Measurements from ENCODE around the gene TBX21.
A peak's percentile ranks its signal among the peaks of the same experiment; 100 is the strongest.

The TBX21 gene

GRCh38 chr17:47694581-47695428, 38.2 kb upstream of the TBX21 start:
- TF ChIP-seq CTCF (IDR thresholded peaks at IDR 0.05; ENCODE audit: low read length): no peak
- peak; percentile 19 for TF ChIP-seq EZH2 (optimal IDR thresholded peaks at IDR 0.05; ENCODE audit: low read depth, low read length)
- Histone ChIP-seq H3F3A (ENCODE audit: insufficient read depth, low read length) (no peaks in the 10 kb centered on the region), H3K9me2 (replicated peaks; ENCODE audit: insufficient read depth, low read length) (no peaks in the 10 kb centered on the region), H3K9ac (ENCODE audit: low read length) (no peak overlapping the region), H3K4me1 (ENCODE audit: low read length) (peaks cover 9% of the 10 kb centered on the region), H3K4me2 (ENCODE audit: low read depth, low read length) (peak overlapping the region; percentile 66; the same call in 1 of the 2 replicates), H3K9me3 (replicated peaks; ENCODE audit: insufficient read depth, low read length) (no peaks in the 10 kb centered on the region), H3K4me3 (ENCODE audit: low read length) (peak overlapping the region; percentile 46; the same call in 1 of the 2 replicates), H3K79me2 (ENCODE audit: low read length) (no peaks in the 10 kb centered on the region), H3K27ac (ENCODE audit: low read length) (no peak overlapping the region), H3K36me3 (replicated peaks; ENCODE audit: insufficient read depth, low read length) (no peaks in the 10 kb centered on the region), H4K20me1 (ENCODE audit: insufficient read depth, low read length) (no peaks in the 10 kb centered on the region), H2AFZ (ENCODE audit: low read length) (0 out of 2 replicates have a peak overlapping the region, but pooled peaks have one; percentile 48), H3K27me3 (replicated peaks; ENCODE audit: insufficient read depth, low read length) (peaks cover 38% of the 10 kb centered on the region)
- no peak for DNase-seq

GRCh38 chr17:47695429-47696376, 37.3 kb upstream of the TBX21 start:
- Histone ChIP-seq H3K9me2 (replicated peaks; ENCODE audit: insufficient read depth, low read length) (no peaks in the 10 kb centered on the region), H3K79me2 (ENCODE audit: low read length) (no peaks in the 10 kb centered on the region), H3F3A (ENCODE audit: insufficient read depth, low read length) (no peaks in the 10 kb centered on the region), H3K27me3 (replicated peaks; ENCODE audit: insufficient read depth, low read length) (peaks cover 38% of the 10 kb centered on the region), H3K9me3 (replicated peaks; ENCODE audit: insufficient read depth, low read length) (no peaks in the 10 kb centered on the region), H3K4me3 (ENCODE audit: low read length) (no peak overlapping the region), H3K4me1 (ENCODE audit: low read length) (peaks cover 9% of the 10 kb centered on the region), H2AFZ (ENCODE audit: low read length) (no peak overlapping the region), H3K4me2 (ENCODE audit: low read depth, low read length) (no peak overlapping the region), H3K9ac (ENCODE audit: low read length) (no peak overlapping the region), H3K36me3 (replicated peaks; ENCODE audit: insufficient read depth, low read length) (no peaks in the 10 kb centered on the region), H3K27ac (ENCODE audit: low read length) (no peak overlapping the region), H4K20me1 (ENCODE audit: insufficient read depth, low read length) (no peaks in the 10 kb centered on the region)
- TF ChIP-seq CTCF (IDR thresholded peaks at IDR 0.05; ENCODE audit: low read length): no peak
- TF ChIP-seq EZH2 (optimal IDR thresholded peaks at IDR 0.05; ENCODE audit: low read depth, low read length): no peak
- TF ChIP-seq EZH2phosphoT487 (IDR thresholded peaks at IDR 0.05; ENCODE audit: low read length): no peak
- no peak for DNase-seq

GRCh38 chr17:47696717-47697642, 36.1 kb upstream of the TBX21 start:
- TF ChIP-seq CTCF (IDR thresholded peaks at IDR 0.05; ENCODE audit: low read length): no peak
- TF ChIP-seq EZH2phosphoT487 (IDR thresholded peaks at IDR 0.05; ENCODE audit: low read length): no peak
- TF ChIP-seq EZH2 (optimal IDR thresholded peaks at IDR 0.05; ENCODE audit: low read depth, low read length): no peak
- Histone ChIP-seq H3K9me2 (replicated peaks; ENCODE audit: insufficient read depth, low read length) (no peaks in the 10 kb centered on the region), H3K9ac (ENCODE audit: low read length) (no peak overlapping the region), H3K36me3 (replicated peaks; ENCODE audit: insufficient read depth, low read length) (no peaks in the 10 kb centered on the region), H2AFZ (ENCODE audit: low read length) (no peak overlapping the region), H3K4me2 (ENCODE audit: low read depth, low read length) (no peak overlapping the region), H3K9me3 (replicated peaks; ENCODE audit: insufficient read depth, low read length) (no peaks in the 10 kb centered on the region), H3K4me3 (ENCODE audit: low read length) (no peak overlapping the region), H3K27ac (ENCODE audit: low read length) (no peak overlapping the region), H3K79me2 (ENCODE audit: low read length) (no peaks in the 10 kb centered on the region), H3K27me3 (replicated peaks; ENCODE audit: insufficient read depth, low read length) (peaks cover 37% of the 10 kb centered on the region), H4K20me1 (ENCODE audit: insufficient read depth, low read length) (no peaks in the 10 kb centered on the region), H3K4me1 (ENCODE audit: low read length) (peaks cover 9% of the 10 kb centered on the region), H3F3A (ENCODE audit: insufficient read depth, low read length) (no peaks in the 10 kb centered on the region)
- DNase-seq: no peak
